Kidney (tissue), 14 donors: Measurements from ENCODE around the gene P2RY11. TPM values are rescaled to one million over a fixed set of nuclear protein-coding genes. Genes with fewer than 3 reads are reported as not detected.

Source experiments
- DNase-seq, 5 donors: peaks; one replicate each; pipeline ENCODE4 v3.0.0-alpha.2; 2013 to 2020
- FAIRE-seq: peaks from 2 replicates; lab custom pipeline; 2012; peaks lifted over from hg19 to GRCh38; lab: Jason Lieb, UNC
- H3K27ac ChIP-seq, 2 donors: one replicate each; pipeline ENCODE4 v1.7.0; 2013; ENCODE audit warnings: low read depth in 2 of 2, low read length in 2 of 2, inconsistent platforms in 1 of 2
- H3K27me3 ChIP-seq: one replicate; pipeline ENCODE4 v1.7.1; 2013; ENCODE audit warnings: low read length, inconsistent platforms; ENCODE audit not compliant: control insufficient read depth, insufficient read depth
- H3K36me3 ChIP-seq, 3 donors: one replicate each; pipeline versions ENCODE4 v1.7.0 to v1.7.1; 2013; ENCODE audit warnings: low read length in 3 of 3, control low read depth in 1 of 3, inconsistent platforms in 1 of 3; ENCODE audit not compliant: insufficient read depth in 3 of 3, control insufficient read depth in 2 of 3
- H3K4me1 ChIP-seq, 3 donors: one replicate each; pipeline versions ENCODE4 v1.7.0 to v1.7.1; 2013; ENCODE audit warnings: low read length in 3 of 3, inconsistent platforms in 1 of 3, low read depth in 1 of 3; ENCODE audit not compliant: control insufficient read depth in 2 of 3, insufficient read depth in 2 of 3
- H3K4me3 ChIP-seq, 3 donors: one replicate each; pipeline versions ENCODE4 v1.7.0 to v1.8.1; 2013; ENCODE audit warnings: low read length in 3 of 3, control low read depth in 1 of 3, inconsistent platforms in 1 of 3
- H3K9ac ChIP-seq, 3 donors: one replicate each; pipeline versions ENCODE4 v1.7.0 to v1.7.1; 2013; ENCODE audit warnings: low read length in 3 of 3, control low read depth in 1 of 3, inconsistent platforms in 1 of 3
- H3K9me3 ChIP-seq, 3 donors: one replicate each; pipeline versions ENCODE4 v1.7.0 to v1.7.1; 2013; ENCODE audit warnings: low read length in 3 of 3, control low read depth in 1 of 3, inconsistent platforms in 1 of 3; ENCODE audit not compliant: control insufficient read depth in 2 of 3, insufficient read depth in 1 of 3
- intact Hi-C: fragments of 100-400 bp; cut with DNase I; formaldehyde crosslinking; loops from one replicate; pipeline ENCODE4 v1.11.1; 2022
- polyA plus RNA-seq: library from polyadenylated mRNA; stranded (reverse); fragments of 350-450 nt; fragmentation: Illumina TruSeq; extraction: RNeasy Lipid Tissue Mini Kit (QIAGEN cat#74804); gene quantifications from one replicate; pipeline ENCODE4 v1.2.3, GENCODE V29; 2014; ENCODE audit warnings: low read depth, low replicate concordance; ENCODE audit not compliant: insufficient read depth
- total RNA-seq: library from RNA; stranded (reverse); fragmentation: NEBNext Ultra II Directional; extraction: Animal tissue kit (Norgen Biotek cat#: 25700); gene quantifications from one replicate; pipeline ENCODE4 v1.2.1, GENCODE V29; 2021
- TF ChIP-seq, protein P1 (sequence below): IDR thresholded peaks from 3 replicates; pipeline ENCODE4 v1.5.1; 2012; ENCODE audit warnings: mild to moderate bottlenecking, moderate library complexity, borderline replicate concordance; ENCODE audit not compliant: insufficient read depth; ENCODE audit errors: extremely low read depth
- donor health status: control.
- donor health status: control.
- donor health status: control.
- donor health status: control.
- donor health status: control.
- donor health status: DM: yes; HTN: yes; CAD: no.
- donor health status: Normal renal cell carcinoma (clear cell type).

Gene P2RY11
- total and polyA plus RNA-seq, 2 donors from 2014 or later, result 3.7 to 17.3 TPM

DNA sequence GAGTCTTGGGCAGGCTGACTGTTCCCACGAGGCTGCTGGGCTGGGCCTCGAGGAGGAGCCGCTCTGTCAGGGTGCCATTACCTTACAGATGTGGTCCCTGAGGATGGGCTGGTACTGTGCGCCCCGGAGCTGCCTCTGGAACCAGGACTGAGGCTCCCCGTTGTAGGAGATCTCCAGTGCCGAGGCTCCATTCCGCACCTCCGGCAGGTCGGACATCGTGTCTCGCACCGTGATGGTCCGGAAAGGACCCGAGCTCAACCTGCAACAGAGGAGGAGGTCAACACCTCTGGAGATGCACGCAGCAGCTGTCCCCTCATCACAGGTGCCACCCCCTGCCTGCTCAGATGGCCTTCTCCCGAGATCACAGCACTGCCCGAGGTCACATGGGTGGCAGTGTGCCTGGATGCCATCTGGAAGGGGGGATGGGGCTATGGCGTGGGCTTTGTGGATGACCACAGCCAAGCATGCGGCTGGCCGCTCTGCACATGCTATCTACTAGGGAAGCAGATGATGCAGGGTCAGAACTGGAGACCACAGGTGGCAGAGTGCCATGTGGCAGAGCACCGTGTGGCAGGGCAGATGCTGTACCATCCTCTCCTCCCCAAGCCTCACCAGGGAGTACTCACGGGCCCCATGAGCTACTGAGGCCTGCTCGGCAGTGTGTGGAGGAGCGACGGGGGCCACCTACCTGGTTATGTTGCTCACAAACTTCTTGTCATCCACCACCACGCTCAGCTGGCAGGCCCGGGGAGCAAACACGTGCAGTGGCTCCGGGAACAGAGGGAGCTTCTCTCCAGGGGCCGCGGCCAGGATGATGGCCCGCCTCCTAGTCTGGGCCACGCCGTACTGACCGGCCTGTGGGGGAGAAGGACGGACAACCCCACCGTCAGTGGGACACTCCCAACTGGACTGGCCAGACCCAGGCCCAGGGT lies 26.5 kb downstream of the P2RY11 start:
- peaks cover 2 to 32% (median 3%) of the 10 kb centered on the region in 3 donors for H3K36me3 ChIP-seq
- no peak overlapping the region for H3K27ac ChIP-seq
- intact Hi-C loops, result no loop called here
- no peak overlapping the region for H3K4me3 ChIP-seq
- FAIRE-seq (no peak), DNase-seq (no peak)
- no peaks in the 10 kb centered on the region for H3K27me3 ChIP-seq
- H3K9me3 ChIP-seq, result no peaks in the 10 kb centered on the region
- TF ChIP-seq, protein P1, sequence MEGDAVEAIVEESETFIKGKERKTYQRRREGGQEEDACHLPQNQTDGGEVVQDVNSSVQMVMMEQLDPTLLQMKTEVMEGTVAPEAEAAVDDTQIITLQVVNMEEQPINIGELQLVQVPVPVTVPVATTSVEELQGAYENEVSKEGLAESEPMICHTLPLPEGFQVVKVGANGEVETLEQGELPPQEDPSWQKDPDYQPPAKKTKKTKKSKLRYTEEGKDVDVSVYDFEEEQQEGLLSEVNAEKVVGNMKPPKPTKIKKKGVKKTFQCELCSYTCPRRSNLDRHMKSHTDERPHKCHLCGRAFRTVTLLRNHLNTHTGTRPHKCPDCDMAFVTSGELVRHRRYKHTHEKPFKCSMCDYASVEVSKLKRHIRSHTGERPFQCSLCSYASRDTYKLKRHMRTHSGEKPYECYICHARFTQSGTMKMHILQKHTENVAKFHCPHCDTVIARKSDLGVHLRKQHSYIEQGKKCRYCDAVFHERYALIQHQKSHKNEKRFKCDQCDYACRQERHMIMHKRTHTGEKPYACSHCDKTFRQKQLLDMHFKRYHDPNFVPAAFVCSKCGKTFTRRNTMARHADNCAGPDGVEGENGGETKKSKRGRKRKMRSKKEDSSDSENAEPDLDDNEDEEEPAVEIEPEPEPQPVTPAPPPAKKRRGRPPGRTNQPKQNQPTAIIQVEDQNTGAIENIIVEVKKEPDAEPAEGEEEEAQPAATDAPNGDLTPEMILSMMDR, result no peak
- H3K9ac ChIP-seq, result no peak overlapping the region
- no peaks in the 10 kb centered on the region for H3K4me1 ChIP-seq

DNA sequence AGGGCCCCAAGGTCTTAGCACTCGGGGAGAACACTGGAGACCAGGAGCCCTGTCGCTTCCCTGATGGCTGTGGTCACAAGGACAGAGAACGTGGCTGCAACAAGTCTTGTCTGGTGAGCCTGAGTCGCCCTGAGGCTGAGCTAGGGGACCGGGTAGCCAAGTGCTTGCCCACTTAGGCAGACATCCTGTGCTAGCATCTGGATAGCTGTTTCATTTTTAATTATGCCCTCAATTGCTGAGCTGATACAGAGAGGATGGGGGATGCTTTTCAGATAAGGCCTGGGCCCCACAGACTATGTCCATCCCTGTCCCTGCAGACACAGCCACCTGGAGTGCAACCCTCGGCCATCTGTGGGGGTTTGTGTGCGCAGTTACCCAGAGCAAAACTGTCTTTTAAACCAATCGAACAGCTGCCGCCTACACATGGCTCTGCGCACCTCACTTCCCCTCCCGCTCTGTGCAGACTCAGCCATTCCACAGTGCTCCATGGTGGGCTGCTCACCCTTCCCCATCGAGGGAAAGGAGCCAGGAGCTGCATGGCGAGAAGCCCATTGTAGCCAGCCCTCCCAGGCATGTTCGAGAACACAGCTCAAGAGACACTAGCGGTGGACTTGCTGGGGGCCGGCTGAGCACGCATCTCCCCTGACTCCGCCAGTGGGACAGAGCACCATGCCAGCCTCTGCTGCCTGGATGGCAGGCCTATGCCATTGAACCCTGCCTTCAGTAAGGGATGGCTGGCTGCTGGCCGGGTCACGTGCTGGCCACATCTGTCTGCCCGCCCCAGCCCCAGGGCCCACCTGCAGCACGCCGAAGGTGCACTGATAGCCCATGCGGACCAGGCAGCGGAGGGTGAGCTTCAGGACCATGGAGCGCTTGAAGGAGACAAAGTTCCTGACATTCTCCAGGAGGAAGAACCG lies 27.6 kb downstream of the P2RY11 start:
- intact Hi-C loops, result no loop called here
- peaks cover 2 to 38% (median 7%) of the 10 kb centered on the region in 3 donors for H3K36me3 ChIP-seq

DNA sequence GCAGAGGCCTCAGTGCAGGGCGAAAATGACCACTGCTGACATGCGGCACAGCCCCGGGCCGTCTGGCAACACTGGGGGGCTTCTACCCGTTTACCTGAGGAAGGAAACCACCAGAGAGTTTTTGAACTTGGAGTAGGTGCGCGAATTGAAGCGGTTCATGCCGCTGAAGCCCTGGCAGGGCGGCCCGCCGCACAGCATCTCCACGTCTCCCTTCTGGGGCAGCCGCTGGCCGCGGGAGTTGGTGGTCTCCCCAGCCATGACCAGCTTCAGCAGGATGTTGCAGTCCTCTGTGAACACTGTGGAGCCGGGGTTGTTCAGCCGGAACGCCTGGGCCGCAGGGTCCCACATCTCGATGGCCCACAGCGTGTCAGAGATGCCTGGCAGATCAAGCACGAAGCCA lies 28.5 kb downstream of the P2RY11 start:
- Histone ChIP-seq H3K4me1 (no peaks in the 10 kb centered on the region), H3K27me3 (no peaks in the 10 kb centered on the region), H3K4me3 (no peak overlapping the region), H3K27ac (no peak overlapping the region), H3K9ac (no peak overlapping the region), H3K9me3 (no peaks in the 10 kb centered on the region), H3K36me3 (peaks cover 2 to 39% (median 8%) of the 10 kb centered on the region in 3 donors)
- intact Hi-C loops, result no loop called here
- FAIRE-seq, result no peak
- no peak for DNase-seq
- TF ChIP-seq, protein P1, result no peak

More for the DNA sequence above, 27.6 kb downstream of the P2RY11 start:
- no peak for DNase-seq
- Histone ChIP-seq H3K9ac (no peak overlapping the region), H3K27ac (no peak overlapping the region), H3K4me3 (no peak overlapping the region), H3K27me3 (no peaks in the 10 kb centered on the region), H3K4me1 (no peaks in the 10 kb centered on the region), H3K9me3 (no peaks in the 10 kb centered on the region)
- TF ChIP-seq, protein P1, result no peak
- no peak for FAIRE-seq
